Brain pericyte (primary cell): ENCODE results near the gene TMEM175.
"Not testable (repeated sequence)": the region's sequence is repeated elsewhere in the genome, so short reads cannot be mapped to it uniquely, and the experiment has no call there.

Source experiments
- DNase-seq: peaks from one replicate; pipeline ENCODE4 v3.0.0-alpha.2; 2012; ENCODE audit warnings: low read depth, low spot score

TMEM175 gene

GRCh38 chr4:970046-970745 lies 37.9 kb downstream of the TMEM175 start:
- DNase-seq, result no peak

GRCh38 chr4:970854-971520 lies 38.7 kb downstream of the TMEM175 start:
- no peak for DNase-seq

GRCh38 chr4:971666-972500 lies 39.6 kb downstream of the TMEM175 start:
- DNase-seq, result no peak

GRCh38 chr4:972651-973424 lies 40.6 kb downstream of the TMEM175 start:
- DNase-seq, result no peak

- no peak for DNase-seq
These were observed 41.5 kb downstream of the TMEM175 start, which contains the start of gene DGKQ for GRCh38 chr4:973431-974397. Gene DGKQ, minus strand, starts transcription at chr4:973569. Its CDS starts 87 bp downstream, at chr4:973482.

- DNase-seq, result no peak
These were observed 42.4 kb downstream of the TMEM175 start for GRCh38 chr4:974668-975067.

GRCh38 chr4:976016-976415 lies 43.8 kb downstream of the TMEM175 start:
- not testable (repeated sequence) for DNase-seq

- no peak for DNase-seq
These were observed 46.9 kb downstream of the TMEM175 start for GRCh38 chr4:978957-979701.

GRCh38 chr4:982291-982690 lies 50.0 kb downstream of the TMEM175 start:
- no peak for DNase-seq

- no peak for DNase-seq
These were observed 50.6 kb downstream of the TMEM175 start for GRCh38 chr4:982814-983213.

GRCh38 chr4:984336-985054 lies 52.2 kb downstream of the TMEM175 start:
- DNase-seq, result no peak

GRCh38 chr4:985123-985830 lies 53.0 kb downstream of the TMEM175 start:
- no peak for DNase-seq

GRCh38 chr4:986428-986878 lies 54.2 kb downstream of the TMEM175 start:
- DNase-seq, result no peak

GRCh38 chr4:986879-987623 lies 54.8 kb downstream of the TMEM175 start, which contains the start of gene IDUA:
Gene IDUA, plus strand, starts transcription at chr4:987044. Its CDS starts 41 bp downstream, at chr4:987085.
- DNase-seq, result no peak

GRCh38 chr4:987624-988513 lies 55.6 kb downstream of the TMEM175 start:
- no peak for DNase-seq
